Forelimb muscle (tissue), 1 donor: ENCODE measurements around the gene TNRC18. TPM values are rescaled to one million over a fixed set of nuclear protein-coding genes. Genes with fewer than 3 reads are reported as not detected.

Experiments used
- DNase-seq: peaks from one replicate; pipeline ENCODE4 v3.0.0-alpha.2; 2013; ENCODE audit warnings: low read depth
- polyA plus RNA-seq: library from polyadenylated mRNA; unstranded; fragments of 120-200 nt; gene quantifications from one replicate; pipeline ENCODE4 v1.2.1, GENCODE V29; 2013; ENCODE audit not compliant: insufficient read length

The TNRC18 gene
- polyA plus RNA-seq, 1 donor, result 47.9 TPM

DNA sequence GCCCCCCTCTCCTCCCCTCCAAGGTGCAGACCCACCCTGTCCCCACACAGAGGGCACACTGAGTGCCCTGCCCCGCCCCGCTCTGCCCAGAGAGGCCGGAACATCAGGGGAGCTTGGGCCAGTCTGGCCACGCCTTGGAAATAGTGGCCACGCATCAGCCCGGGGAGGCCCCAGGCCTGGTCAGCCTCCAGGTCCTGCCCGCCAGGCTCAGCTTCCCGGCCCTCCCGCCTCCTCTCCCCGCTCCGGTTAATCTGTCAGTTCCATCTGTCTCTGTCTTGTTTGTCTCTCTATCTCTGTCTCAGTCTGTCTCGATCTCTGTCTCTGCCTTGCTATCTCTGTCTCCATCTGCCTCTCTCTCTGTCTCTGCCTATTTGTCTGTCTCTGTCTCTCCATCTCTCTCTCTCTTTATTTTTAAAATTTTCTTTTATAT is 28.9 kb upstream of the TNRC18 start:
- no peak for DNase-seq

- no peak for DNase-seq
Measured at GRCh38 chr7:5451391-5451790, 27.8 kb upstream of the TNRC18 start.

- no peak for DNase-seq
Measured at GRCh38 chr7:5450549-5451327, 27.1 kb upstream of the TNRC18 start.

- DNase-seq, result no peak
Measured at GRCh38 chr7:5448378-5449037, 24.9 kb upstream of the TNRC18 start.

GRCh38 chr7:5445981-5446594 is 22.5 kb upstream of the TNRC18 start:
- no peak for DNase-seq

DNA sequence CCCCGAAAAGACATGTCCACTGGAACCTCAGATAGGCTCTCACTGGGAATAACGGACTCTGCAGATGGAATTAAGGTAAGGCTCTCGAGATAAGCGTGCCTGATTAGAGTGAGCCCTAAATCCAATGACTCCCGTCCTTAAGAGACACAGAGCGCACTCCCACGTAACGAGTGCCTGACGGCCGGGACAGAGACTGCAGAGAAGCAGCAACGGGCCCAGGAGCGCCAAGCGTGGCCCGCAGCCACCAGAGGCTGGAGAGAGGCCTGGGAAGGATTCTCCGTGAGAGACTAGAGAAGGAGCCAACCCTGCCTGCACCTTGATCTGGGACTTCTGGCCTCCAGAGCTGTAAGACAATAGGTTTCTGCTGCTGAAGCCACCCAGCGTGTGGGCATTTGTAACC is 20.0 kb upstream of the TNRC18 start:
- DNase-seq, result no peak

- no peak for DNase-seq
Measured at GRCh38 chr7:5442757-5443305, 19.2 kb upstream of the TNRC18 start.

- DNase-seq, result no peak
Measured at GRCh38 chr7:5441840-5442503, 18.3 kb upstream of the TNRC18 start.

DNA sequence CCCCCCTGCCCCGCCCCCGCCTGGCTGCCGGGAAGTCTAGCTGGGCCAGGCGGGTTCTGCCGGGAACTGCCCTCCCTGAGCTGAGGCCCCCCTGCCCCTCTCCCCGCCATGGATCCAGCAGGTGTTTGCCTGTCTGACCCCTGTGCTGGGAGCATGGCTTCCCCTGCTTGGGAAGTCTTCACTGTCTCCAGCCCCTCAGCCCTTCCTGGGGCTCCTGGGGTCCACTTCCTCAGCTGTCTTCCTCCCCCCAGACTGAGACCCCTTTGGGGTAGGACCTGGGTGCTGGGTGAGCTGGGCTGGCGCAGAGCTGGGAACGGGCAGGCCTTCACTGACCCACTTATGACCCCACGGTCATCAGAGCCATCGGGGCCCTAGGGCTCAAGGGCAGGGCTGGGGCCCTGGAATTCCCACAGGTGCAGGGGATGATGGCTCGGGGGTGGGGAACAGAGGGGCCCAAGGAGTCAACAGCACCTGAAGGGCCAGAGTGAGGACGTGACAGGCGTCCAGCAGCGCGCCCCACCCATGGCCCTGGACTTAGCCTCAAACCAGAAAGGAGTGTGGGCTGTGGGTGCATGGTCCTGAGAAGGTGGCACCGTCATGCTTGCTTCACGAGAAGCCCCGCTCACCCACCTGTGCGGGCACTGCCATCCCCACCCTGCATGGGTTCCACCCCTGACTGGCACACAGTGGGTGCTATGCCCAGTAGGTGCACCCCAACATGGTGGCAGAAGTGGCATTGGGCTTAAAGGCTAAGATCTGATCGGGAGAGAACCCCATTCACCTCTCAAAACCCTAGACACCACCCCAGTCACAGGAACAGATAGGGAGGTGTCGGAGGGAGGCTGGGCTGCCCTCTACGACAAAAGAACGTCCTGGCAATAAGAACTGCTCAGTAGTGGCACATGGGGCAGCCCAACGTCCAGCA is 16.2 kb upstream of the TNRC18 start:
- no peak for DNase-seq

DNA sequence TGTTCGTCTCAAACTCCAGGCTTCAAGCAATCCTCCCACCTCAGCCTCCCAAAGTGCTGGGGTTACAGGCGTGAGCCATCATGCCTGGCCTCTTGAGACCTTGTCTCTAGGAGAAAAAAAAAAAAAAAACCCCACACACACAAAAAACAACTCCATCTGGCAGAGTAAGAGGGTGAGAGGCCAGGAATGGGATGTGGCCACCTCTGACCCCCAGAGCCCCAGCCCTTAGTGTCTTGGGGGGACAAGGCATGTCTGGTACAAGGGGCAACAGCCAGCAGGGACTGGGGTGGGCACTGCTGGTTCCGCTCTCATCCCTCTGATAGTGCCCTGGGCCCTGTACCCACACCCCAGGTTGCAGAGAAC is 15.6 kb upstream of the TNRC18 start:
- DNase-seq, result no peak

DNA sequence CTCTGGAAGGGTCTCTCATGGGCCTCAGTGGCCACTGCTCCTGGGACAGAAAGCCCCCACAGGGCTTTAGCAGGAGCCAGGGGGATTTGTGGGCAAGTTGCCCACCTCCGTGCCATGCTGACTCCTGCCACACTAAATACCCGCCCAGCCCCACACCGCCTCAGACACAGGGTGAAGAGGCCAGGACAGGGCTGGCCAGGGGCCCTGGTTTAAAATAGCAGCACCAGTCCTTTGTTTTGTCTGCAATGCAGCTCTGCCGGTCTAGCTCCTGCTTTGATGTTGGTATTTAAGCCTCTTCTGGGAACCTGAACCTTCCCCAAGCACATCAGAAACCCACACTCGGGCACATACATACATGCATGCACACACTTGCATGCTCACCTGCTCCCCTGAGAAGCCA is 14.4 kb upstream of the TNRC18 start:
- no peak for DNase-seq

GRCh38 chr7:5437348-5437892 is 13.8 kb upstream of the TNRC18 start:
- no peak for DNase-seq

DNA sequence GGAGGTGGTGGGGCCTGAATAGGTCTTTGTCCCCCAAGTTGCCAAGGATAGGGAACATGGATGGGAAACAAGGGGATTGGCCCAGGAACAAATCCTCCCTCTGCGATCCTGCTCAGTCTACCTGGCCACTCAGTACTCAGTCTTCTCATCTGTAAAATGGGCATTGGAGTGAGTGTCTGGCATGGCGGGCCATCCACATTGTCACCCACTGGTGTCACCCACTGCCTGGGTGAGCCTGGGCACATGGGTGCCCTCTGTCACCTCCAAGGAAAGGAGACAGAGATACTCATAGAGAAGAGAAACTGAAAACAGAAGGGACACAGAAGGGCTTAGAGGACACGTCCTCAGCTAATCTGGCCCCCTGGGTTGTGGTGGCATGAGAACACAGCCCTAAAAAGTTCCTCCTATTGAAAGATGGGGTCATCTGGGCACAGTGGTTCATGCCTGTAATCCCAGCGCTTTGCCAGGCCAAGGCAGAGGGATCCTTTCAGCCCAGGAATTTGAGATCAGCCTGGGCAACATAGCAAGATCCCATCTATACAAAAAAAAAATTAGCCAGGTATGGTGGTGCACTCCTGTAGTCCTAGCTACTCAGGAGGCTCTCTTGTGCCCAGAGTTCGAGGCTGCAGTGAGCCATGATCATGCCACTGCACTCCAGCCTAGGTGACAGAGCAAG is 12.5 kb upstream of the TNRC18 start:
- no peak for DNase-seq

DNA sequence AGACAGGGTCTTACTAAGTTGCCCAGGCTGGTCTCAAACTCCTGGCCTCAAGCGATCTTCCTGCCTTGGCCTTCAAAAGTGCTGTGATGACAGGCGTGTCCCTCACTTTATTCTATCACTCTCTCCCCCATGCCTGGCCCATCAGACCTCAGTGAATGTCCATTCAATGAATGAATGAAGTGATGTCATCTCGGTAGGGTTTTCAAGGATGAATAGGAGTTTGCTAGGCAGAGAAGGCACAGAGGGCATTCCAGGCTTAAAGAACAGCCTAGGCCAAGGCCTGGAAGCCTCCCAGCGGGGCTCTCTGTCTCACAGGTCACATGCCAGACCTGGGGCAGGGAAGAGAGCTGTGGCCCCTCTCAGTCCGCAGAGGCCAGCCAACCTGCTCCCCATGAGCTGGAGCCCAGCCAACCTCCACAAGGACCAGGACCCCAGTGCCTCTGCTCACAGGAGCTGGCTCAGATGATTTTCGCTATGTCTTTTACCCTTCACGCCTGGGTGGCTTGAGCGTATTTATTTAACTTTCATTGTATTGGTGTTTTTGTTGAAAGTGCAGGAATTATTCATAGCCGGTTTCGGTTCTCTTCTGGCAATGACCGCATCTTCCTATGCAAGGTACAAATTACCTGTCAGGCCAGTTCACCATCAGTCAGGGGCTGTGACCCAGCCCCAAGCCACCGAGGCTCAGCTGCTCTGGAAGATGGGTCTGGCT is 11.8 kb upstream of the TNRC18 start:
- DNase-seq, result no peak

DNA sequence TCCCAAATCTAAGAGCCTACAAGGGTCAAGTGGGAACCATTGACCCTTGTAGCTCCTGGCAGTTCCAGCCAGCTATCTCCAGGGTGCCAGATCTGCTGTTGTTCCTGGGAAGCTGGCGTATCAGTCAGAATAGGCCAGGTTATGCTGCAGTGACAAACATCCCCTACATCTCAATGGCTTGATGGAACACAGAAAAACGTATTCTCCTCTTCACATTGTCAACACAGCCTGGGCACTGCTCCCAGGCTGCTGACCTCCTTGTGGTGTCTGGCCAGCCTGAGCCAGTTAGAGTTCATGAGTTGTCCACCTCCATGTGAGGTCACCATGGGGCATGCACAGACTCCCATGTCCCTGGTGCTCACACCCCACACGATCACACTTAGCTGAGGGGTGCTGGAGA is 9.5 kb upstream of the TNRC18 start:
- DNase-seq, result no peak

- DNase-seq, result no peak
Measured at GRCh38 chr7:5432691-5433090, 9.1 kb upstream of the TNRC18 start.

- DNase-seq, result no peak
Measured at GRCh38 chr7:5431560-5432015, 8.0 kb upstream of the TNRC18 start.

DNA sequence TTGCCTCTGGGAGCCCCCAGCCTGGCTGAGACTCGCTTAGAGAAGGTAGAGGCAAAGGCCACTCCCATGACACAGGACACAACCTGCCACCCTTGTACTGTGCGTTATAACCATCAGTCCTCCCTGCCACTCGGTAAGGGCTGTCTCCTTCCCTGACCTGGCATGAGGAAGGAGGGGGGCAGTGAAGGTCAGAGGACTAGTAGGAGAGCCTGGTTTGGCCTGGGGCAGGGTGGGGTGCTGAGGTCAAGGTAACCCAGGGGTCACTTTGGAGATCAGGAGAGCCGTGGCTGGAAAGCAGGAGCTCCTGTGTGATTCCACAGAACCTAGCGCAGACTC is 6.9 kb upstream of the TNRC18 start:
- no peak for DNase-seq

GRCh38 chr7:5429857-5430611 is 6.4 kb upstream of the TNRC18 start:
- no peak for DNase-seq
